Measurements from ENCODE around the gene PRKCD. TPM values are rescaled to one million over a fixed set of nuclear protein-coding genes. Genes with fewer than 3 reads are reported as not detected.

PRKCD gene
- 6.9 and 7.1 TPM in 2 replicates for total RNA-seq (2014; rRNA removed; shearing (Covaris generic))

GRCh38 chr3:53160660-53161449 lies at the start of gene PRKCD:
Gene PRKCD (plus strand): TSS chr3:53161209. CDS start chr3:53178423, 17,214 bp downstream.

DNA sequence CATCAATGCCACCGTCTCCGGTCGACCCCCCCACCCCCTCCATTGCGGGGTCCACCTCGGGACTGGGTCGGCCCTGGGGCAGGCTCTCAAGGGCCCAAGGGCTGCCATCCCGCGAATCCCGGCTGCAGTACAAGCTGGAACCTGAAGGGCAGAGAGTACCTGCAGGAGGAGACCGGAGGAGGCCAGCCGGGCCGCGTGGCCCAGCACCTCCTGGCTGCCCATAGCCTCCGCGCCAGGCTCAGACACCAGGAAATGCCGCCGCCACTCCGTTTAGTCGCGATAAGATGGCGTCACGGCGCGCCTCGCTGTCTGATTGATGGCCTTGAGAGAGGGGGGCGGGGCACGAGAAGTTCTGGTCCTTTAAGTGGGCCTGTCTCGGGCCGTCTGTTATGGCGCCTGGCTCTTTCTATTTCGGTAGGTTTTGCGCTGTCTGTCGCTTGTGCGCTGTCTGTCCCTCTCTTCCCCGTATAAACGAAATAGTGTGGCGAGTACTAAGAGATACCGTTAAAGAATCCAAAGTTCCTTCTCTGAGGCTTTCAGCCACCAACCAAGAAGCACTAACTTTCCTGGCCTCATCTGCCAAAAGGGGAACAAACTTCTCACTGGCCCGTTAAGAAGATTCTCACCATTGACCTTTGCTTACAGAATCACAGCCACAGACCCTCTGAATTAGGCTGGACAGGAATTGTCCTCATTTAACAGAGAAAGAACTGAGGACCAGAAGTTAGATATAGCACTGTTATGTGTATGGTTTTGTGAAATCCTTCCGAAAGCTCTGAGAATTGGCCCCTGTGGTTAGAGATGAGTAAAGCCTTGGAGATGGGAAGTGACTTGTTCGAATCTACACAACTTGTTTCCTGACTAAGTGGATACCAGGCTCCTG lies 30.6 kb upstream of the PRKCD start, which contains the start of gene RFT1:
Gene RFT1, minus strand, starts transcription at position 257 of the 883 bp plus-strand sequence. Its CDS starts 35 bp downstream, at position 222.

Other genes with a start within 250 kb of the PRKCD start
- gene SFMBT1, start 115.1 kb upstream of the PRKCD start, total RNA-seq (2014; rRNA removed; shearing (Covaris generic)), result 7.2 and 9.4 TPM in 2 replicates
- 19.1 and 24.1 TPM in 2 replicates for gene RFT1, start 30.8 kb upstream of the PRKCD start, total RNA-seq (2014; rRNA removed; shearing (Covaris generic))
- gene TKT, start 94.8 kb downstream of the PRKCD start, total RNA-seq (2014; rRNA removed; shearing (Covaris generic)), result 390 and 463 TPM in 2 replicates
- gene DCP1A, start 186.3 kb downstream of the PRKCD start, total RNA-seq (2014; rRNA removed; shearing (Covaris generic)), result 14.5 and 15.3 TPM in 2 replicates